ENCODE measurements around the gene MYCN. TPM values are rescaled to one million over a fixed set of nuclear protein-coding genes. Genes with fewer than 3 reads are reported as not detected.

The MYCN gene
- polyA plus RNA-seq, 1 of the 3 experiments (the other 2 are of a cell fraction): 0.03 TPM

GRCh38 chr2:15938803-15939555, 1.4 kb upstream of the MYCN start:
- DNase-seq: no peak
- Histone ChIP-seq H3F3A (replicated peaks; ENCODE audit: insufficient read depth) (no peaks in the 10 kb centered on the region), H3K79me2 (ENCODE audit: insufficient read depth) (no peaks in the 10 kb centered on the region), H4K20me1 (ENCODE audit: insufficient read depth) (no peaks in the 10 kb centered on the region), H3K9me3 (no peaks in the 10 kb centered on the region), H3K36me3 (replicated peaks in 1 of 2; ENCODE audit: control insufficient read depth in 1 of 2, insufficient read depth in 2 of 2, low read length in 1 of 2) (no peaks in the 10 kb centered on the region), H3K27ac (ENCODE audit: low read depth in 2 of 2, low read length in 1 of 2) (no peak overlapping the region; a peak in 1 of 4 replicates), H3K4me3 (ENCODE audit: low read depth in 2 of 2, low read length in 1 of 2) (peak overlapping the region in 1 of 2 experiments; percentile 53; a peak in 2 of 4 replicates), H3K9ac (no peak overlapping the region), H3K9me2 (no peaks in the 10 kb centered on the region), H2AFZ (ENCODE audit: low read depth) (no peak overlapping the region), H3K4me2 (peak overlapping the region; percentile 70), H3K27me3 (ENCODE audit: insufficient read depth) (peaks cover 41% of the 10 kb centered on the region), H3K4me1 (ENCODE audit: control insufficient read depth in 1 of 2, insufficient read depth in 2 of 2, low read depth in 1 of 2, low read length in 1 of 2) (peaks cover 0 to 29% of the 10 kb centered on the region in 2 experiments; a peak in 2 of 4 replicates)
- ChIA-PET POLR2A (interaction anchor here (0.7 to 1.7 kb wide), 8 partner anchors 10 to 343 kb away, joined by 3 to 10 read pairs (median 3); no protein-coding TSS in a partner anchor), CTCF (interaction anchor here (0.6 to 8.1 kb wide), 119 partner anchors 10 to 818 kb away, joined by 3 to 236 read pairs (median 5); no protein-coding TSS in a partner anchor)
- TF ChIP-seq SIN3A (IDR thresholded peaks at IDR 0.05; ENCODE audit: borderline replicate concordance, low read depth, low read length) (no peak), ELF1 (IDR thresholded peaks at IDR 0.05) (no peak), FOXM1 (IDR thresholded peaks at IDR 0.05; ENCODE audit: low read depth) (no peak), MEF2A (IDR thresholded peaks at IDR 0.05; ENCODE audit: borderline replicate concordance, low read depth) (no peak), EZH2phosphoT487 (IDR thresholded peaks at IDR 0.05; ENCODE audit: borderline replicate concordance, low read depth) (no peak), GABPA (IDR thresholded peaks at IDR 0.05; ENCODE audit: low read depth) (no peak), SMC3 (IDR thresholded peaks at IDR 0.05; ENCODE audit: low read depth, low read length) (no peak), RXRA (IDR thresholded peaks at IDR 0.05; ENCODE audit: borderline replicate concordance, low read depth) (no peak), POLR2AphosphoS5 (IDR thresholded peaks at IDR 0.05; ENCODE audit: low read depth, low read length) (no peak), NFIC (IDR thresholded peaks at IDR 0.05; ENCODE audit: borderline replicate concordance) (no peak), PBX3 (IDR thresholded peaks at IDR 0.05) (no peak), ZBTB33 (IDR thresholded peaks at IDR 0.05; ENCODE audit: borderline replicate concordance, low read depth) (no peak), NRF1 (IDR thresholded peaks at IDR 0.05; ENCODE audit: low read depth, low read length) (no peak)
- TF ChIP-seq, protein P1, sequence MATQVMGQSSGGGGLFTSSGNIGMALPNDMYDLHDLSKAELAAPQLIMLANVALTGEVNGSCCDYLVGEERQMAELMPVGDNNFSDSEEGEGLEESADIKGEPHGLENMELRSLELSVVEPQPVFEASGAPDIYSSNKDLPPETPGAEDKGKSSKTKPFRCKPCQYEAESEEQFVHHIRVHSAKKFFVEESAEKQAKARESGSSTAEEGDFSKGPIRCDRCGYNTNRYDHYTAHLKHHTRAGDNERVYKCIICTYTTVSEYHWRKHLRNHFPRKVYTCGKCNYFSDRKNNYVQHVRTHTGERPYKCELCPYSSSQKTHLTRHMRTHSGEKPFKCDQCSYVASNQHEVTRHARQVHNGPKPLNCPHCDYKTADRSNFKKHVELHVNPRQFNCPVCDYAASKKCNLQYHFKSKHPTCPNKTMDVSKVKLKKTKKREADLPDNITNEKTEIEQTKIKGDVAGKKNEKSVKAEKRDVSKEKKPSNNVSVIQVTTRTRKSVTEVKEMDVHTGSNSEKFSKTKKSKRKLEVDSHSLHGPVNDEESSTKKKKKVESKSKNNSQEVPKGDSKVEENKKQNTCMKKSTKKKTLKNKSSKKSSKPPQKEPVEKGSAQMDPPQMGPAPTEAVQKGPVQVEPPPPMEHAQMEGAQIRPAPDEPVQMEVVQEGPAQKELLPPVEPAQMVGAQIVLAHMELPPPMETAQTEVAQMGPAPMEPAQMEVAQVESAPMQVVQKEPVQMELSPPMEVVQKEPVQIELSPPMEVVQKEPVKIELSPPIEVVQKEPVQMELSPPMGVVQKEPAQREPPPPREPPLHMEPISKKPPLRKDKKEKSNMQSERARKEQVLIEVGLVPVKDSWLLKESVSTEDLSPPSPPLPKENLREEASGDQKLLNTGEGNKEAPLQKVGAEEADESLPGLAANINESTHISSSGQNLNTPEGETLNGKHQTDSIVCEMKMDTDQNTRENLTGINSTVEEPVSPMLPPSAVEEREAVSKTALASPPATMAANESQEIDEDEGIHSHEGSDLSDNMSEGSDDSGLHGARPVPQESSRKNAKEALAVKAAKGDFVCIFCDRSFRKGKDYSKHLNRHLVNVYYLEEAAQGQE (IDR thresholded peaks at IDR 0.05; ENCODE audit: low read depth, low read length): no peak
- 47% methylated on average over 8 of the region's 8 CpGs for WGBS (ENCODE audit: low lambda C conversion rate)
